ENCODE results near the gene PPARA. TPM values are rescaled to one million over a fixed set of nuclear protein-coding genes. Genes with fewer than 3 reads are reported as not detected.
A peak's percentile ranks its signal among the peaks of the same experiment; 100 is the strongest.

PPARA gene
- total RNA-seq, 2 donors from 2014 or later = 49.6 to 66.2 TPM

DNA sequence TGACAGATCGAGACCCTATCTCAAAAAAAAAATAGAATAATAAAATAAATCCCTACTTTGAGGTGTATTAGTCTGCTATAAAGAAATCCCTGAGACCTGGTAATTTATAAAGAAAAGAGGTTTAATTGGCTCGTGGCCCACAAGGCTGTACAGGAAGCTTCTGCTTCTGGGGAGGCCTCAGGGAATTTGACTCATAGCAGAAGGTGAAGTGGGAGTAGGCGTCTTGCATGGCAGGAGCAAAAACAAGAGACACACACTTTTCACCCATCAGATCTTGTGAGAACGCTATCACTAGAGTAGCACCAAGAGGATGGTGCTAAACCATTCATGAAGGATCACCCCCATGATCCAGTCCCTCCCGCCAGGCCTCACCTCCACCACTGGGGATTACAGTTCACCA lies 70.6 kb downstream of the PPARA start:
- intact Hi-C loops (cut with DNase I) = no loop called here
- ATAC-seq (no peak), DNase-seq (no peak)

DNA sequence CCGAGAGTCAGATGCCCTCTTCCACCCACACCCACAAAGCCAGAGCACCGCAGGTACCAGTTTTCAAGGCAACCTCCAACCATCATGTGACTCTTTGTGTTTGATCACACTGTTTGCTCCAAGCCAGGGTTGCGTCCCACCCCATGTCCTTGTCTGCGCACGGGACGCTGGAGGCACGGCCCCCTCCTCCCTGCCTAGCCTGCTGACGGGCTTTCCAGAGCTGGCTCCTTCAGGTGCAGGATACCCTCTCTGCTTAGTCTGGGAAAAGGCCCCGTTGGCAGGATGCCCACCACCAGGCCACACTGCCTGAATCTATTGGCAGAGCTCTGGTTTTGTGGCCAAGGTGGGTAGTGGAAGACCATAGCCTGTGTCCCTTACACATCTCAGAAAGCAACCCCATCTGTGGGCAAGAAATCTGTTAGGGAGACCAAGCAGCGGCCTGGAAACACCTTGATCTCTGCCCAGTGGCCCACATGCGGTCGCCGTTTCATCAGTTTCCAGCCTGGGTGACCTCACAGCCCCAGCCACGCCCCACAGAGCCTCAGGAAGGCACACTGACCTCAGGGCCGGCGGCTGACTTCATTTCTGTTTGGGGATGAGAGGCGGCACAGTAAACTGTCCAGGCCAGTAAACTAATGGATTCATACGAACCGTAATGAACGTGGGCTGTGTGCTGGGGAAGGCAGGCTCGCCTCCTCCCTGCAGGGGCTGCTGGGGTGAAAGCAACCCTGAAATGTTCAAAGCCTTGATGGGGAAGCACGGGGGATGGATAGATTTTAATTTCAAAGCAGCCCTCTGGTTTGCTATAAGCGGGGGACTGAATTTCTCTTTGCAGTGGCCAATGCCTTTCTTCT lies 73.9 kb downstream of the PPARA start:
- DNase-seq (no peak), ATAC-seq (no peak)
- intact Hi-C loops (cut with DNase I) = no loop called here

DNA sequence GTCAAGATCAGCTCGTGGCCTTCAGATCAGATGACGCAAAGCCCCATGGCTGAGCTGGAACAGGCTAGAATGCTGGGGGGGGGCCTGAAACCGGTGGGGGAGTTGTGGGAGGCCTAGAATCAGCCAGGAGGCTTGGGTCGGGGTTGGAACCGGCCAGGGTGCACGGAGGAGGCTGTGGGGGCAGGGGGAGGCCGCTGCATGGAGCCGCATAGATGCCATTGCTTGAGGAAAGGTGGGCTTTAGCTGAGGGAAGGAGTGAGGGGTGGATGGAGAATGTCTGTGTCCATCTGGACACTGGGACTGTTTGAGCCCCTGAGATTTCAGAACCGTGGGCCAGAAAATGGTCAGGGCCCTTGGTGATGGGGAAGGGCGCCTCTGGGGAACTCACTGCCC lies 74.6 kb downstream of the PPARA start:
- DNase-seq (no peak), ATAC-seq (no peak)
- intact Hi-C loops (cut with DNase I) = no loop called here

DNA sequence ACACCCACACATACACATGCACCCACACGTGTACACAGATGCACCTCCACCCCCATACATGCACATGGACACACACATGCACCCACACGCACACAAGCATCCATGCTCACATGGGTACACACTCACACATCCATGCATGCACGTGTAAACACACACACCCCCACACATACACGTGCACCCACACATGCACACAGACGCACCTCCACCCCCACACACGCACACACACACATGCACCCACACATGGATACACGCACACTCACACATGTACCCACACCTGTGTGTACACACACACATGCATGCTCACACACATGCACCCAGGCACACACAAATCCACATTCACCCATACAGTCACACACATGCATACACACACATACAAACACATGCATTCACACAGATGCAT lies 75.3 kb downstream of the PPARA start:
- intact Hi-C loops (cut with DNase I) = no loop called here
- DNase-seq = no peak
- no peak for ATAC-seq

GRCh38 chr22:46226577-46226976 lies 76.3 kb downstream of the PPARA start:
- no peak for DNase-seq
- intact Hi-C loops (cut with DNase I) = no loop called here
- ATAC-seq = no peak

DNA sequence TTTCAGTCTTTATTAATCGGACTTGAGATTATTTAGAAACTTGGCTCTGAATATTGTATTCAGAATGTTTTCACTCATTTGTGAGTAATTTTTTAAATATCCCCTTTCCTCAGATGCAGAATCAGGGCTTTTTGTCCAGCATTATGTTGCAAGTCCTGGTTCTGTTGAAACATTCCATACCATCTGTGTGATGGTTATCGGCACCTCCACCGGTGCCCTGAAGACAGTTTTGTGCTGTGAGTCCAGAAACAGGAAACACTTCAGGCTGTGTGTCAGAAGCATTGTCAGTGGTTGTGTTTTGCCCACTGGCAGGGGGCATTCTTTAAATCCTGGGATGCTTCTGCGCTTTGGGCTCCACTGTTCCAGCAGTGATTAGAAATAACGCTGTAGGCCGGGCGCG lies 79.4 kb downstream of the PPARA start:
- ATAC-seq = no peak
- intact Hi-C loops (cut with DNase I) = no loop called here
- no peak for DNase-seq

DNA sequence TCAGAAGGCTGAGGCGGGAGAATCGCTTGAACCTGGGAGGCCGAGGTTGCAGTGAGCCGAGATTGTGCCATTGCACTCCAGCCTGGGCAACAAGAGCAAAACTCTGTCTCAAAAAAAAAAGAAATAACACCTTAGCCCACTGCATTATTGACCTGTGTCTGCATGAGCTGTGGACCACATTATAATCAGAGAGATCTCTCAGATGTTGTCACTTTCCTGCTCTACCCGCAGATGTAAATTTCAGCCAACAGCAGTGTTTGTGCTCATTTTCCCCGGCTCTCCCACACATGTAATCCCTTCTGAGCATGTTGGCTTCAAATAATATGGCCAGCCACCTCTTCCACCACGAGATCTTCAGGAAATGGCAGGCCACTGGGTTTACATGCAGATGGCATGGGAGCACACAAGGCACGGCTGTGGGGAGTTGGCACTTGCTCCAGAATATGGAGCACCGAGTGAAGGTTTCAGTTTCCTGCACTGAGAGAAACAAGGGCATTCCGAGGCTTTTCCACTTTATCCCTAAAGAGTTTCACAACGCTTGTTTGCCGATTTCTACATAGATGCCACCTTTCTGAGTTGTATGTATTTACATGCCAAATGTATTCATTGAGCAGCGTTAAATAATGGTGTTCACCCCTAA lies 80.1 kb downstream of the PPARA start:
- ATAC-seq = no peak
- DNase-seq = no peak
- intact Hi-C loops (cut with DNase I) = no loop called here

DNA sequence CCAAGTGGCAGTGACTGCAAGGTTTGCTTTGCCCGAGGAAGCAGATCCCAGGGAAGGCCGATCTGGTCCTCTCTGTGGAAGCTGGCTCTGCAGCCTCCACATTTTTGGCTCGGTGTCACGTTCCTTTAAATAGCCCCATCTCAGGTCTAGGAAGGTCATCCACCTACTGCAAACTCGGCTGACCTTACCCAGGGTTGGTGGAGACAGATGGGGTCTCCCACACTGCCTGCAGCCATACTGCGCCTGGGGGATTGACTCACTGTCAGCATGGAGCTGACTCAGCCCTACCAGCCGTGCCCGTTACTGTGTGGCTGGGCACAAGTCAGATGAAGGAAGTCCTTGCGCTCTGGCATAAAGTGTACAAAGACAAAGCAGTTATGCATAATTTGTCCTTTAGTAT lies 82.9 kb downstream of the PPARA start:
- intact Hi-C loops (cut with DNase I) = no loop called here
- DNase-seq = peak; percentile 61
- ATAC-seq = peak; percentile 86 to 95

- ATAC-seq = no peak
- intact Hi-C loops (cut with DNase I) = no loop called here
These were observed 84.6 kb downstream of the PPARA start for GRCh38 chr22:46234969-46235368.

DNA sequence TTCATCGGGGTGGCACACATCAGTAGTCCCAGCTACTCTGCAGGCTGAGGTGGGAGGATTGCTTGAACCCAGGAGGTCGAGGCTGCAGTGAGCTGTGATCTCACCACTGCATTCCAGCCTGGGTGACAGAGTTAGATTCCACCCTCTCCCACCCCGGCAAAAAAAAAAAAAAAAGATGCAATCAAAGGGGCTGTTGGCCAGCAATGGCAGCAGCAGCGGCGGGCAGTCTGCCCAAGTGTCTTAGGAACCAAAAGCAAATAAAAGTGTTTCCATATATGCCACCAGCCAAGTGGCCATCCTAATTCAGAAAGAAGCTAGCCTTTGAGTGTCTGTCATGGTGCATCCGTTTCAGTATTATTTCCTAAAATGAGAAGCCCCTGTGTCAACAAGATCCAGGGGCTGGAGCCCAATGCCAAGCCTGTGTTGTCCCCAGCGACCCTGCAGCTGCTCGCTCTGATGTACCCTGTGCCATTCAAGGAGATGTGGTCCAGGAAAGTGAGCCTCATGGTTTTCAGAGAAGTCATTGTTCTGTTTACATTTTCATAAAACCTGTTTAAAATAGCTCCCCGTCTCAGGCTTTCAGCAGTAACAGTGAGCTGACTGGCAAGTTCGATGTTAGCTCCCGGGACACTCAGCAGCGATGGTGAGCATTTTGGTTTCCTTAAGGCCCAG lies 87.3 kb downstream of the PPARA start:
- peak; percentile 67 for DNase-seq
- intact Hi-C loops (cut with DNase I) = no loop called here
- ATAC-seq = peak in 1 of 2 donors; percentile 9

More at GRCh38 chr22:46234969-46235368, 84.6 kb downstream of the PPARA start:
- no peak for DNase-seq

DNA sequence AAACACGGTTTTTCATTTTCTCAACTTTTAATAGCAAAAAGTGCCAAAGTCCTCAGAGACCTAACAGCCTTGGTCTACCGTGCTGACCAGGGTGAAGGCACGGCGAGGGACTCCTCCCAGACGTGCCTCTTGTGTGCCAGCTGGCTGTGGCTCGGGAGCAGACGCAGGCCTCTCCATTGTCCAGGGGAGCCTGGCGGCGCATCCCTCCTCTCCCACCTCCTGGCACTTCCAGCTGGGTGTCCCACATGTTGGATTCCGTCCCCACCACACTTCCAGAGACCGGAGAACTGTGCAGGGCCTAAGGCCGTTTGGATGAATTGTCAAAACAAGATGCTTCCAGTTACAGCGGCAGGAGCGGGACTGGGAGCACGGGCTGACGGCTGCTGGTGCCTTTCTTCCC lies 88.2 kb downstream of the PPARA start:
- DNase-seq (no peak), ATAC-seq (peak; percentile 24 to 42)
- intact Hi-C loops (cut with DNase I) = no loop called here

DNA sequence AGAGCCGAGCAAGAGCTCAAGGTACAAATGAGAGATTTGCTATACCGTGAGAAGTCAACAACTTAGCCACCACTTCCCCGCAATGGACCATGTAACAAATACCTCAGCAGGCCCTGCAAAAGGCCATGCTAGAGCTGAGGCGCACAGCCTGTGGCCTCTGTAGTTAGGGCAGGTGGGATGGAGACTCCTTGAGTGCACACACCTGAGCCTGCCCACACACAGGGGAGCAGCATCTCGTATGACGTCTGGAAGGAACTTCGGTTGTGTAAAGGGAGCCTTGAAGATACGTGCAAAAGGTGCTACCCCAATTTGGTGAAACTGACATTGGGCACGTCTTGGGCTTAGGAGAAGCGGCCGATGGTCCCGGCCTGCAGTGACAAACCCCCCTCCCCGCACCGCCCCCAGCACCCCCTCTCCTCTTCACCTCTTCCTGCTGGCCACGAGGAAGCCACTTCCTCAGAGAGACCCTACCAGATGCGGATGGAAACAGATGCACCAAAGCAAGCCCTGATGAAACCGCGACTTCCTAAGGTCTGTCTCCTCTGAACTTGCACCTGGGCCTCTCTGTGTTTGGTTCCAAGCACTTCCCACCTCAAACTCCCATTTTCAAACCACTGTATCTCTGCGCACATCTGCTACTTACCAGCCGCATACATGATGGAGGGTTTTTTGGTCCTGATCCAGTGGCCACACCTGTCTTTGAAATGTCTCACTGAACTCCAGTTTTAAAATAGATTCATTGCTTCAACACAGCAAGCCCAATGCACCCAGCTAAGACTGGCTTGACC lies 89.1 kb downstream of the PPARA start:
- intact Hi-C loops (cut with DNase I) = loop anchor here in 1 of 2 donors (10.0 kb wide), 1 partner anchor 85 kb away; the partner anchor contains the start of gene PPARA
- DNase-seq (no peak), ATAC-seq (no peak)

- intact Hi-C loops (cut with DNase I) = loop anchor here in 1 of 2 donors (10.0 kb wide), 1 partner anchor 85 kb away; the partner anchor contains the start of gene PPARA
- ATAC-seq (no peak), DNase-seq (no peak)
These were observed 89.7 kb downstream of the PPARA start for GRCh38 chr22:46240073-46240472.

GRCh38 chr22:46240506-46240905 lies 90.2 kb downstream of the PPARA start:
- ATAC-seq (no peak), DNase-seq (no peak)
- intact Hi-C loops (cut with DNase I) = loop anchor here in 1 of 2 donors (10.0 kb wide), 1 partner anchor 86 kb away; the partner anchor contains the start of gene PPARA

- intact Hi-C loops (cut with DNase I) = loop anchor here in 1 of 2 donors (10.0 kb wide), 1 partner anchor 86 kb away; the partner anchor contains the start of gene PPARA
- no peak for ATAC-seq
- DNase-seq = no peak
These were observed 90.6 kb downstream of the PPARA start for GRCh38 chr22:46240907-46241306.

DNA sequence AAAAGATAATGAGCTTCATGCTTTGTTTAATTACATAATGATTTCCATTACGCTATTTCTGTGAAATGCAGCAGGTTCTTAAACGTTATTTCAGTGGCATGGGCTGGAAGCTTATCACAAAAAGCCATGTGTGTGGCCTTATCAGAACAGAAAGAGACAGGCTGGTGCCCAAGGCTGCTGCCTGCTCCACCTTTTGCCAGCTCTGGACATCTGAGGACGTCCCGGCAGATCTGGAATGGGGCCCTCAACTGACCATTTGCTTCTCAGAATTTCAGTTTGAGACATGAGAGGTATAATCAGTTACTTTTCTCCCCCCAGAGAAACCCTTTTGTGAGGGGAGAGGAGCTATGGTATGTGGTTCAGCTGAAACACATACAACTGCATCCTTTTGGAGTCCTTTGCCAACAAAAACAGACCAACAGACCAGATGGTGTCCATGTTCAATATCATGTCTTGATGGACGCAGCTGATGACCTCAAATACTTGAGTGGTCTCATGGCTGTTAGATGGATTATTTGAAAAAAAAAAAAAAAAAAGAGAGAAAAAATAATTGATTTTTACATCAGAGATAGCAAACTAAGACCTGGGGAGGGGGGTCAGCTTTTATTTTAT lies 91.2 kb downstream of the PPARA start:
- DNase-seq (peak; percentile 40), ATAC-seq (peak; percentile 23 to 34)
- intact Hi-C loops (cut with DNase I) = loop anchor here in 1 of 2 donors (10.0 kb wide), 1 partner anchor 87 kb away; the partner anchor contains the start of gene PPARA

DNA sequence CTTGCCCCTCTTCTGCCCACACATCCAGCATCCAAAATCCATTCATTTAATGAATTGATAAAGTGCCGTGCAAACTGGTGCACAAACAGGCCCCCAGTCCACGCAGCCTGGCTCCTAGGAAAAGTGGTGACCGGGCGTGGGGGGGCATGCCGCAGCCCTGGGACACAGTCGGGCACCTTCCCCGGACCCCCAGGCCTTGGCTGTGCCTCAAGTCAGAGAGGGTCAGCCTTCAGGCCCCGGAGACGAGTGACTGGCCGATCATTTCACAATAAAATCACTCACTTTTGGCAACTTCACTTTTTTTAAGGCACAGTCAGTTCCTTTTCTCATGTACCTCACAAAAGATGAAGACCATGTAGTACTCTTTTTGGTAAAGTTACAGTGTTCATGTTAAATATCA lies 91.8 kb downstream of the PPARA start:
- intact Hi-C loops (cut with DNase I) = loop anchor here in 1 of 2 donors (10.0 kb wide), 1 partner anchor 87 kb away; the partner anchor contains the start of gene PPARA
- ATAC-seq = no peak
- DNase-seq = no peak

DNA sequence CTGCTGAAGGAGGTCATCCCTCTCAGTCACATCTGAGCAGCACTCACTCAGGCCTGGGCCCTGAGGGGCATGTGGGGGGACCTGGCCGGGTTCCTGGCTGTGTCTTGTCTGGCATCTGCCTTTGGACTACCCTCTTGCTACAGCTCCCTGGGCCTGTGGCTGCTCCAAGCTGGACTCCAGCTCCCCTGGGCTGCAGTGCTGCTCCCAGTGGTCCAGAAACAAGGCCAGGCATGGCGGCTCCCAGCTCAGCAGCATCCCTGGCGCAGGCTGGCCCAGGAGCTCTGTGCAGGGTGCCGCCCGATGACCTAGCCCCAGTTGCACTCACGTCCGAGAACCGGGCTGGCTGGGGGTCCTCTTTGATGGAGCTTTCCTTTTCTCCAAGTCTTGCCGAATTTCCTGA lies 94.4 kb downstream of the PPARA start:
- ATAC-seq (no peak), DNase-seq (no peak)
- intact Hi-C loops (cut with DNase I) = loop anchor here in 1 of 2 donors (10.0 kb wide), 1 partner anchor 90 kb away; the partner anchor contains the start of gene PPARA

Data from left cardiac atrium (tissue), 4 donors.